NCI-H146 treated with DMSO at 0.1 percent for 48 hours (cell line): ENCODE results near the gene HNRNPR.
"Not testable (repeated sequence)": the region's sequence is repeated elsewhere in the genome, so short reads cannot be mapped to it uniquely, and the experiment has no call there.

Experiments used
- DNase-seq: peaks from one replicate; lab custom pipeline; 2025; ENCODE audit not compliant: unreplicated experiment; lab: John Stamatoyannopoulos, UW

The HNRNPR gene

DNA sequence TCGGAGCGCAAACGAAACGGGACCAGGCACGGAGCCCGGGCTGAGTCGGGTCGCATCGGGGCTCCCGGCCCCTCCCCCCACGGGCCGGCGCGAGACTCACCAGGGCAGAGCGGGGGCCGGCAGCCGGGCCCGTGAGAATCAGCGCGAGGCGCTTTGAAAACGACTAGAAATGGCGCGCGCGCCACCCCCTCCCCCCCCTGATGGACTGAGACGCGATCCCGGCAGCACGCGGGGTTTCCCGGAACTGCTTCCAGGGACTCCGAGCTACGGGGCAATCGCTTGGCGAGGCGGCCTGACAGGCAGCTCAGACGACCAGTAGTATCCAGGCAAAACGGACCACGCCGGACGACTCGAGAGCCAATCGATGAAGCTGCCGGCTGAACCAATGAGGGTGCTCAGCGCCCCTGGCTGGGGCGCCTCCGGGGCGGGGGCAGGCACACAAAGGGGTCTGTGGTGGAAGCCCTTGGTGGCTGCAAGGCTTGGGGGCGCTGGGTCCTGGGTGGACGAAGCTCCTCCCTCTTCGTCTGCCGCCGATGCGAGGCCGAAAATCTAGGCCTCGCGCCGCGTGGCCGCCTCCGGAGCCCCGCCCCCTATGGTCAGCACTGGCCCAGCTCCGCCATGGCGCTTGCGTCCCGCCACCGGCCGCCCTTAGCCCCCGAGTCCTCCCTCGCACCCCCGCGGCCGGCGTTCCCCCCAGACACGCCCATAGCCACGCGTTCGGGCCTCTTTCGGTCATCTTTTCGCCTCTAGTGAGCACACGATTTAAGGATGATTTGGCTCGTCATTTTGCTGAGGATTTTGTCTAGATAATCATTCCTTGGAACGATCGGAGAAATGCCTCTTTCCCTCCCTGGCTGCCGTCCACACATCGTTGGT is at the start of gene HNRNPR:
HNRNPR (minus strand) TSS at position 174 of the 876 bp plus-strand sequence. CDS start 3,276 bp downstream, outside the sequence.
- DNase-seq: peak; percentile 94

DNA sequence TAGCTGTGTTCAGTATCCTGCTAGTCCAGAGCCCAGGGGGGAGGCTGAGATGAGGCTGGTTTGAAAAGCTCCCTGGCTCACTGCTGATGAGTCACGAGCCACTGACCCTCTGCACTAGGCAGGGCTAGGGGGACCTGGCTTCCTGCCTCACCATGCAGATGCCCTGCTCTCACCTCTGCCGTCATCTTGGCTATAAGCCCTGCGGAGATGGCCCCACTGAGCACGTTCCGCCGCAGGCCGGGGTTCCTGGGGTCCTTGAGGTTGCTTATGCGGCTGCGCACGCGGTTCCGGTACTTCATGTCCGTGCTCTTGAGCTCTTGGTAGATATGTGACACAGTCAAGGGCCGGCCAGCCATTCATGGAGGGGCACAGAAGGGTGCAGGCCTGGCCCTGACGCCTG is 49.6 kb upstream of the HNRNPR start:
- DNase-seq: no peak

DNA sequence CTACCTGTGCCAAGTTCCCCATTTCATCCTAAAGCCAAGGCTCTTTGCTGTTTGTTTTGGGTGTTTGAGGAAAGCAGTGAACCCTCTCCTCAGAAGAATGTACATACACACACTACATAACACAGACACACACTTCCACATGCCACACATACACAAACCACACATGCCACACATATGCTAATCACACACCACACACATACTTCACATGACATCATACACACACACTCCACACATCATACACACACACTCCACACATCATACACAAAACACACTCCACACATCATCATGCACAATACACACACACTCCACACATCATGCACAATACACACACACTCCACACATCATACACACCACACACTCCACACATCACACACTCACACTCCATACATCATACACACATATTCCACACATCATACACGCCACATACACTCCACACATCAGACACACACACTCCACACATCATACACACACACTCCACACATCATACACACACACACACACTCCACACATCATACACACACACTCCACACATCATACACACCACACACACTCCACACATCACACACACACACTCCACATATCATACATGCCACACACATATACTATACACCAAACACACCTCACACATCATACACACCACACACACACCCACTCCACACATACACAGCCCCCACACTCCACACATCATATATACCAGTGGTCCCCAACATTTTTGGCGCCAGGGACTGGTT is 48.2 kb upstream of the HNRNPR start:
- no peak for DNase-seq

DNA sequence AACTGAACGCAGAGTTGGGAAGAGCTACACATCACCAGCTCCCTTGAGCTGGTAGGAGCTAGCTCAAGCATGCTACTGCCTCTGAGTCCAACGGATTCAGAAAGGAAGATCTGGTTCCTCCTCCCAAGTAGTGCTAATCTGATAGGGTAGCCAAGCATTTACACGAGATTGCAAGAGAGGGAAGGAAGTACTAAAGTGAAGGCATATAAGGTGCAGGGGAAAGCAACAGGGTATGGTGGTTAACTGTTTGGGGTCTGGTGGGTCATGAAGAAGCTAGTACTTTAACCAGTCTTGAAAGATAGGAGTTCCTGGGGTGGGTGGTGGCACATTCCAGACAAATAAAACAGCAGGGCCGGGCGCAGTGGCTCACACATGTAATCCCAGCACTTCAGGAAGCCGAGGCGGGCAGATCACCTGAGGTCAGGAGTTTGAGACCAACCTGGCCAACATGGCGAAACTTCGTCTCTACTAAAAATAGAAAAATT is 45.8 kb upstream of the HNRNPR start:
- DNase-seq: no peak

DNA sequence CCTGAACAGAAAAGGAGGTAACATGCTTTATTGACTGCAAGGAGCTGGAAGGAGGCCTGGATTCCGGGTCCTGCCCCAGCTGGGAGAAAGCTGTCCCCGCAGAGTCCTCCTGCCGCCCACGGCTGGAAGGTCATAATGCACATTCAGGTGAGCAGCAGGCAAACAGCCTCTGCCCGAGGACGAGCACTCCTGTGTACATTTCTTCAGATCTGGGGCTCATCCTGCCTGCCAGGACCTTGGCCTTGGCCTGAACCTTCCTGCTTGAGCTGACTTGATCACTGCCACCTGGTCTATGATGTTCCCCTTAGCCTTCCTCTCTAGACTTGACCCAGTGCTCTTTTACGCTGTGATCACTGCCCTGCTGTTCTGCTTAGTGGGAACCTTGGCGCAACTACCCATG is 43.4 kb upstream of the HNRNPR start:
- DNase-seq: no peak

DNA sequence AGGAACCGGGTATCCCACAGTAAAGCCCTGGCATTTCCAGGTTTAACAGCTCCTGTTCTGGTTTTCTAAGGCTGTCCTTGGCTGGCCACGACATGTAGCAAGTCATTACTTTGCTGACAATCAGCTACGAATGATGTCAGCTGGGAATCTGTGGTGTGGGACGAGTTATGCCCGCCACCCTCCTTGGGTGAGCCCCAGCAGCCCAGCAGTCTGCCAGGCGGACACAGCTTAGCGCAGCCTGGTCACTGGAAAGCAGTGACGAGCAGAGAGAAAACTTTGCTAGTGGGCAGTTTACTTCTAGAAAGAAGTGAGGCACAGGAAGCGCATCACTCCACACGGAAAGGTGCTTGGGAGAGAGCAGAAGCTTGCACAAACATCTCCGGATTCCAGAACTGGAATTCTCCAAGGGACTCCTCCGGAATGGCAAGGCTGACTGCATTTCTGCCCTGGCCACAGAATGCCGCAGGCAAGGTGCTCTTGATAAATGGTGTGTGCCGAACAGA is 41.1 kb upstream of the HNRNPR start:
- DNase-seq: no peak

DNA sequence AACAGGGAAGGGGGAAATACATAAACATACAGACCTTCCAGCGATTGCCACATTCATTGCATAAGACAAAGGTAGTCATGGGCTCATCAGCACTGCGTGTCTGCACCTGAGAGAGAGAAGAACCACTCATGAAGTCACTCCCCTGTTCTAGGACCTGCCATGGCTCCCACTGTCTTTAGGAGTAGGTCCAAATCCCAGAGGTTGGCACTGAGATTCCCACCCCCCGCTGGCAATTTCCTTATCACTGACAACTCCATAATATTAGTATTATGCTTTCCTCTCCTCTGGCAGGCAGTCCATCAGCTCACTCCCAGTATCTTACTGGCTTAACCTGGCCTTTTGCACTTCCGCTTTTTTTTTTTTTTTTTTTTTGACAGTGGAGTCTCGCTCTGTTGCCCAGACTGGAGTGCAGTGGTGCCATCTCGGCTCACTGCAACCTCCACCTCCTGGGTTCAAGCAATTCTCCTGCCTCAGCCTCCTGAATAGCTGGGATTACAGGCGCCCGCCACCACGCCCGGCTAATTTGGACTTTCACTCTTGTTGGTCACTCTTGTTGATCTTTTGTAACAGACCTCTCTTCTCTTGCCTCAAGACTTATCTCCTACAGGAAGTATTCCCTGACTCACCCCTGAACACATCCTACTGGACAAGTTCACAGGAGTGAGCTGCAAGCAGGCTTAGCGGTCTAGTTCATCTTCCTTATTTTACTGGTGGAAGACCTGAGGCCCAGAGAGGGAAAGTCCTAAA is 40.4 kb upstream of the HNRNPR start:
- DNase-seq: no peak

DNA sequence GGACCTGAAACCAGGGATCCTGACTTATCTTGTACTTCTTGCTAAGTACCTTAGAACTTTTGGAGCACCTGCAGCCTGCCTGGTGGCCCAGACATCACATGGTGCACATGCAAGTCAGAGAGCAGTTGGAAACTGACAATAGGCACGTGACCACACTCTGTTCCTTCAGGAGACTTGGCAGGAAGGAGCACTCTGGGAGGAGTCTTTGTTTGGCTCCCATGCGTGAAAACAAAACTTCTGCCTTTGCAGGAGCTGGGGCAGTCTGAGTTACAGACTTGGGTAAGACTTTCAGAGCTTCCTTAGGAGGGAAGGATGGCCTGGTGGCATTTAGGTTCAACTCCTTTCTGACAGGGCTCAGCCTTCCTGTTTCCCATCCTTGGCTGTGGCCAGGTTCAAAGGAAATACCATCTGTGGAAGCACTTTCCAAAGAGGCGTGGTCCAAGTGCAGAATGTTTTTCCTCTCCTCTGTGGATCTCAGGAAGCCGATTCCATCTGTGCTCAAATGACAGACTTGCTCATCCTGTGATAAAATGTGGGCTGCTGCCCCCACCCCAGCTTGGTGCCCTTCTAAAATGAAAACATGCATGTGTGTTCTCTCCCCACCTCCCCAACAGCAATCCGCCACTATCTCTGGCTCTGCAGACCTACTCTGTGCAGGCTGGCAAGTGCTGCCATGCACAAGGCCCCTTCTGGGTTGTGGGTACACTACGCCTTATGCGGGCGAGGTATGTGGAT is 39.7 kb upstream of the HNRNPR start:
- DNase-seq: no peak

DNA sequence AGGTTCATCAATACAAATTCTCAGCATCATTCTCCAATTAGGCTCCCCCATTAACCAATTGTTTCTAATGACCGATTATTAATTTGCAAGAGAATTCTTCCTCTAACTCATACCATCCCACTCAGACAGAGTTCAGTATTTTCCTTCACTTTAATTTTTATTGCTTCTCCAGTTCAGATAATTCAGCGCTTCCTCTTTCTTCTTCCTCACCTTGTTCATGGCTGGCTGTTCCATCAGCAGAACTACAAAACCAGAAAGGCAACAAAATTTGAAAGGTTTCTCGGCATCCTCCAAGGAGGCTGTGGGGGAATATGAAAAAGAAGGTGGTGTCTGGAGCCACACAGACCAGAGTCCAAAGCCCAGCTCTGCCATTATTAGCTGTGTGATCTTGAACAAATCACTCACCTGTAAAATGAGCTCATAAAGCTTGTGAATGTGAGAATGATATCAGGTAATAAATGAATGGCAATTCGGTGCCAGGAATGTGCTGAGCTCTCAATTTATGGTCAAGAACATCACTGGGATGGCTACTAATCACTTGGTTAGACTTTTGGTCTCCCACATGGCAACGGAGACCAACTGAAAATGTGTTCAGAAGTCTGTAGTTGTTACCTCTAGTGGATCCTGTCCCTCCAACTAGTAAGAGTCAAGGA is 37.3 kb upstream of the HNRNPR start:
- no peak for DNase-seq

DNA sequence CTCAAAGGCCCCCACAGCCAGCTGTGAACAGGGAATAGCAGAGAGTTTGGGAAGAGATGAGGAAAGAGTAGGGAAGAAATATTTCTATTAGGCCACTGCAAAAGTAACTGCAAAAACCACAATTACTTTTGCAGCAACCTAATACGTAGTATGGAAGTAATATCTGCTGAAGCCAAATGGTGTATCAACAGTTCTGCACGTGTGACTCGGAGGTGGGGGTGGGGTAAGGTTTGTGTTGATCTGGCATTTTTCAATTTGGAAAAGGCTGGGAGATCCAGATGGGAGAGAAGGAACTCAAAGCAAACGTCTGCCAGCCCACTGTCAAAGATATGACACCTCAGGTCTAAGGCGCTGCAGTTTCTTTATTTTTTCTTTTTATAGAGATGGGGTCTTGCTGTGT is 36.6 kb upstream of the HNRNPR start:
- no peak for DNase-seq

DNA sequence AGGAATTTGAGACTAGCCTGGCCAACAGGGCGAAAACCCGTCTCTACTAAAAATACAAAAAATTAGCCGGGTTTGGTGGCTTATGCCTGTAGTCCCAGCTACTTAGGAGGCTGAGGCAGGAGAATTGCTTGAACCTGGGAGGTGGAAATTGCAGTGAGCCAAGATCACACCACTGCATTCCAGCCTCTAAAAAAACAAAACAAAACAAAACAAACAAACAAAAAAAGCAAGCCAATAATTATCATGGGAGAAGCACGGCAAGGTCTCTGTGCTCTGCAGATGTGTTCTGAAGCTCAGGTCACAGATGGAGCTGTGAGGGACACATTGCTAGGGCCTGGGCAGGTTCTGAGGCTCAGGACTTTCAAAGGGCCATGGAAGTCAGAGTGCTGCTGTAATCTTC is 36.2 kb upstream of the HNRNPR start:
- not testable (repeated sequence) for DNase-seq

DNA sequence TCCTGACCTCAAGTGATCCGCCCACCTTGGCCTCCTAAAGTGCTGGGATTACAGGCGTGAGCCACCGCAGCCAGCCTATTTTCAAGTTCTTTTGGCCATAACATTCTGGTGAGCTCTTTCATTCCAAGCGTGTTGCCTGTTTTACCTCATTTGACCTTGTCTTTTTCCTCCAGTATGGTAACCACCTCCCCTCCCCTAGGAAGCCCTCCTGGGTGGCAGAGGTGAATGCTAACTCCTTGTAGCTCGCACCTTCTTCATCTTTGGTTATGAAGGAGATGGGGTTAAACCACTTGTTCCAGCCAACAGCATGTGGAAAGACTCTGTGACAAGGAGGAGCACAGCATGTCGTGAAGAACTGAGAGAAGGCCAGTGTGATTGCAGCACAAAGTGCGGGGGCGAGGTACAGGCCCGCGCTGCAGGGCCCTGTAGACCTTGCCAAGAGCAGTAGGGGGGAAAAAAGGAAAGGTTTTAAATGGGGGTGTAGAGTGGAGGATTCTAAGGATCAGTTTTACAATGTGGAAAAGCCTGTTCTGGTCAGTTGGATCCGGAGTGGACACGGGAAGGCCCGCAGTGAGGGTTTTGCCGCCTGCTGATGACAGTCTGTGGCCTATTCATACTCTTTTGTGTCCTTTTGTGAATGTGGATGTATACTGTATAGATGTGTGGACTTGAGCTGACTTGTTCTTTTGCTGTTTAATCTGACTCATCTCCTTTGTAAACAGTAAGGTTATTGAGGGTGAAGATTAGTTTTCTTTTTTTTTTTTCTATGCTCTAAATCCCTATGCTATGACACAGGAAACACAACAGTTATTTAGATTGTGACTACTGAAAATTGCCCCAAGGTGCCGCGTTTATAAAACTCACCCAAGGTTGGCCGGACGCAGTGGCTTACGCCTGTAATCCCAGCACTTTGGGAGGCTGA is 33.1 kb upstream of the HNRNPR start:
- DNase-seq: peak; percentile 93

DNA sequence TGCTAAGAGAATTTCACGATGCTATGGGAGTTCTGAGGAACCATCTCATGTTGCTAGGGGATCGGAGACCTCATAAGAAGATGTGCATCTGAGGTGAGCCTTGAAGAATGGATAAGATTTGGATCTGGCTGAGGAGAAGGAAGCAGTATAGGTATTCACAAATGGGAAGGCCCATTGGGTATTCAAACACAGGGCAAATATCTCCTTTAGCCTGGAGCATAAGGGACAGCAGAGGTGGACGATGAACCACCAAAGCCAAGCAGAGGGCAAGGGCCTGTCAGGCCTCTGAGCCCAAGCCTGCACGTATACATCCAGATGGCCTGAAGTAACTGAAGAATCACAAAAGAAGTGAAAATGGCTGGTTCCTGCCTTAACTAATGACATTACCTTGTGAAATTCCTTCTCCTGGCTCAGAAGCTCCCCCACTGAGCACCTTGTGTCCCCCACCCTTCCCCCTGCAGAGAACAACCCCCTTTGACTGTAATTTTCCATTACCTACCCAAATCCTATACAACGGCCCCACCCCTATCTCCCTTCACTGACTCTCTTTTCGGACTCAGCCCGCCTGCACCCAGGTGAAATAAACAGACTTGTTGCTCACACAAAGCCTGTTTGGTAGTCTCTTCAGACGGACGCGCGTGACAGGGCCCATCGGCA is 30.1 kb upstream of the HNRNPR start:
- not testable (repeated sequence) for DNase-seq

DNA sequence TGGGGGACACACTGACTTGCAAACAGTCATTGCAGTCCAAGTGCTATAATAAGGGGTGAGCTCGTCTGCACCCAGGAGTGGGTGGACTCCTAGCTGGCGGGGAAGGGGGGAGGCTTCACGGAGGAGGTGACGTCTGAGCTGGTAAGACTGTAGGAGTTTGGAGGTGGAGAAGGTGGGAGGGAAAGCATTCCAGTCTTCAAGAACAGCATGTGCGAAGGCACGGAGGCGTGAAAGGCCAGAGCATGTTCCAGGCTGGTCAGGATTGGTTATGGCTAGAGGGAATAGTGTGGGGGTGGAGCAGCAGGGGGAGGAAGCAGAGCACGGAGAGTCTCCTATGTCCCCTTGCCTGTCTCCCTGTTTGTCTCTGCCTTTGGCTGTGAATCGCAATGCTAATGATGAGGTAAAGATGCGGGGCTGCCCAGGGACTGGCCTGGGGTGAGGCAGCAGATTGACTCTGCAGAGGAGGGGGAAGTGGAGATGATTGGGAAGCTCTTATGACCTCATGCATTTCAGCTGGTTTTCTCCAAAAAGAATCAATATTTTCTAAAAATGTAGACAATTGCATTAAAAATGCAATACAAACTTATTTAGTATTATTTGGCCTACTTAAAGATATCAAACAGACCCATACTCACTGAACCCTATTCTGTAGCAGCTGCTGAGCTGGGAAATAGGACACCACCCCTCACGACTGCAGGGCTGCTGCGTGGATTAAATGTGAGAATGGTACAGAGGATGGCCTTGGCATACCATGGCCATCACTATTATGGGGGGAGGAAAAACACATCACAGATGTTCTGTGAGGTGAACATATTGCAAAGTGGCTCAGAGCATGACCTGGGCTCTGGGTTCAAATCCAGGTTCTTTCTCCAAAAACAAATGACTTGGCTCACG is 28.1 kb upstream of the HNRNPR start:
- DNase-seq: no peak

DNA sequence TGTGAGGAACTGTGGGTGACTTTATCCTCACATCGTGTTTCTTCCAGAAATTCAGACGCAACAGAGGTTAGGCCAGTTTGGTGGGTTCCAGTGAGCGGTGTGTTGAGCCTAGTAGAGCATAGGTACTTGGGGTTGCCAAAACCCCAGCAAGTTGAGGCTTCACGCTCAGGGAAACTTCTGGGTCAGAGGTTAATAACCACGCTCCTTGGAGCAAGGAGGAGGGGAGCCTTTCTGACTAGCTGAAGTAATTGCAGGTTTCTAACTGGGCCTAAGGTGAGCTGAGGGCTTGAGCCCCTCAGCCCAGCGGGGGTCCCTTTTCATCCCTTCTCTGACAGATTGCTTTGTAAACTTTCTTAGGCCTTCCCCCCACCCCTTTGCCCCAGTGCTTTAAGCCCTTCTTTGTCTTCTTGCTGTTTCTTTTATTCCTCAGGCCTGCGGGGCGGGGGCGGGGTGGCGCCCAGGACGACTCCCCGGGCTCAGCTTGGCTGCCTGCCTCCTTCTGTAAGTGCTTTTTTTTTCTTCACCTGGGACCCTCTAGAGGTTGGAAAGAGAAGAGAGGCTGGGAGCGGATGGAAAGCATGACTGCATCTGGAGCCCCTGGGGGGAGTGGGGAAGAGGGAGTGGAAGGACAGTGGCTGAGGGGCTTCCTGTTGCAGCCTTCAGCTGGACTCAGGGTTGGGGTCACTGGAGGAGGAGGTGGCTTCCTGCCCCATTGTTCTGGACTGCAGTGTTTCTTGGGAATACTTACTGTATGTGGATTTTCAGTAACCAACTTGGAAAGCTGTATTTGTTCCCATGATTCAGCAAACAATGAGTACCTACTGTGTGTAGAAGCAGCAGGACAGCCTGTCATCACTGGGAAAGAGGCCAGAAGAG is 26.9 kb upstream of the HNRNPR start:
- no peak for DNase-seq

DNA sequence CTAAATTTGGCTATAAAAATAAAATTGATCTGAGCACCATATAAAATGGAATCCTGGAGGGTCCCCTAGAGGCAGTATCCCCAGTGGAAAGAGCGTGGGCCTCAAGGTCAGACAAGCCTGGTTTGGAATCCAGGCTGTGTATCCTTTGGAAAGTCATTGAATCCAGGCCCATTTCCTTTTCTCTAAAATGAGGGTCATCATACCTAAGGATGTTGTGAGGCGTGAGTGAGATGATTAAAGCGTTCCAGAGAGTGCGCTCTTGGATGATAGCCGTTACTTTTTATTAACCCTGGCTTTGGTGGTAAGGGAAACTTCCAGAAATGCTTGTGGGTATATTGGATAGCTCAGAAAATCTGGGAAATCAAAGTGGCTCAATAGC is 26.2 kb upstream of the HNRNPR start:
- DNase-seq: no peak
